Measurements from ENCODE around the gene BACH2. TPM values are rescaled to one million over a fixed set of nuclear protein-coding genes. Genes with fewer than 3 reads are reported as not detected.

BACH2 gene
- total and polyA plus RNA-seq, 2 of the 8 experiments (the other 6 are each of a cell fraction or from before 2014, with no cell fraction given): 1.9 to 5.9 TPM

- no peak for TF ChIP-seq RBBP5 (IDR thresholded peaks at IDR 0.05; ENCODE audit: borderline replicate concordance, low read depth, low read length)
- no peak for TF ChIP-seq EZH2 (IDR thresholded peaks at IDR 0.05; ENCODE audit: low read depth, low read length, severe bottlenecking)
These were observed 170.5 kb downstream of the BACH2 start (continued) for GRCh38 chr6:90126181-90126580.
